Stimulated activated CD4-positive, alpha-beta T cell treated with anti-CD3 and anti-CD28 coated beads, Interleukin-4, amount 100 ng/mL, for 48 hours (primary cell): ENCODE results near the gene HNRNPU.
"Not testable (repeated sequence)": the region's sequence is repeated elsewhere in the genome, so short reads cannot be mapped to it uniquely, and the experiment has no call there.

Experiments used
- DNase-seq, 2 donors: peaks; one replicate each; pipeline ENCODE4 v3.0.0-alpha.2; 2020; ENCODE audit warnings: low read depth in 2 of 2

The HNRNPU gene

DNA sequence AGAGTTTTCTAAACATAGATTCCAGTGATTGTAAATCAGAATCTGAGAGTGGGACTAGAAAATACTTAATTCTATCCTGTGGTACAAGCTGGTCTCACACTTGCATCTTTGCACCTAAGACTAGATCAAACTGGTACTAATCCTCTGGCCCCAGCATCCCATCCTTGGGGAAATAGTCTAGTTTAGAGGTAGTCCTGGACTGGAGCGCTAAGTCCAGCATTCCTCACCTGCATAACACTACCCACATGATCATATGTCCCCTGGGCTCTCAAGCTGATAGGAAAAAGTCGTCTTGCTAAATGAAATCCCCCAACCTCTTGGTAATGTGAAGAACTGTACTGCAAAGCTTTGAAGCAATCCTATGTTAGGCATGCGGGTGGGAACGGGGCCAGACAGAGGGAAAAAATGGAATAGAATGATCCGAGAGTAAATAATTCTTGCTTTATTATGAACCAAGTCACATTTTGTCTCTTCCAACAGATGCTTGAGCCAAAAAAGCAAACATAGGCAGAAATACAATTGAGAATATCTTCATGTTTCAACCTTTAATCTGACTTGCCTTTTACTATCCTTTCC lies 24.0 kb downstream of the HNRNPU start:
- no peak for DNase-seq

- DNase-seq, result no peak
Observed at GRCh38 chr1:244839656-244840055, 24.7 kb downstream of the HNRNPU start.

DNA sequence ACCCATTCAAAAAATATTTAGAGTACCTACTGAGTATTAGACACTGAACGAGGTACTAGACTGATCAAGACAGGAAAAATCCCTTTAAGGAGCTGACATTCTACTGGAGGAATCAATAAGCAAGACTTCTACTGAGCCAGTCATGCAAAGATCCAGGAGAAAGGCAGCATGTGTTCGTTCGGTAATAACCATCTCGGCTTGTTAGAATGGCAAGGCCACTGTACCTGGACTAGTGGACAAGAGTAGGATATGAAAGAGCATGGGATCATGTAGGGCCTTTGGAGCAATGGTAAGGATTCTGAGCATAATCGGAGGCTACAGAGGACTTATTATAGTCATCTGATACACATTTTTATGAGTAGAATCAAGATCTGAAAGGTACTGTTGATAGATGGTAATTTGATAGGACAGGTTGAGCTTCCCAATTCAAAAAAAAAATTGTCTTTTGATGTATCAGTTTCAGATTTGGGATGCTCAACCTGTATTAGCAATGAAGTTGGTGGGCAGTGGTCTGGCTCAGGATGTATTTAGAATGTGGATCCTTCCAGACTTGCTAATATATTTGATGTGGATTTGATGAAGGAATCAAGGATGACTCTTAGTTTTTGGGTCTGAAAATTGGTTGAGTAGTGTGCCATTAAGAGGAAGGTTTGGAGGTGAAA lies 26.6 kb downstream of the HNRNPU start:
- no peak for DNase-seq

DNA sequence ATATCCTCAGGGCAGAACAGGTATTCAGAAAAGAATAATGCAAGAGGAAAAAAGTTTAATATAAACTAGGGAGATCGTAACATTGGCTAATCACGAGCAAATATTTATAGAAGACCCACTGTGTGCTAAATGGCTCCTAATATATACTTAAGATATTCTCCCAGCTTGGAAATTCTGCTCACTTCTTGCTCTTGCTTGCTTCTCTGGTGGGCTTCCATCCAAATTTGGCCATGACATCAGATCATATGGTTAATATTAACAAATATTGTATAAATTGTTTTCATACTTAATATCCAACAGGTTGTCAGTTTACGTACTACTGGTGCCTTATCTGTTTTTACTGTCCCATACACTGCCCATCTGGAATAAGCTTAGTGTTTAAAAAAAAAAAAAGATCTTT lies 27.8 kb downstream of the HNRNPU start:
- no peak for DNase-seq

DNA sequence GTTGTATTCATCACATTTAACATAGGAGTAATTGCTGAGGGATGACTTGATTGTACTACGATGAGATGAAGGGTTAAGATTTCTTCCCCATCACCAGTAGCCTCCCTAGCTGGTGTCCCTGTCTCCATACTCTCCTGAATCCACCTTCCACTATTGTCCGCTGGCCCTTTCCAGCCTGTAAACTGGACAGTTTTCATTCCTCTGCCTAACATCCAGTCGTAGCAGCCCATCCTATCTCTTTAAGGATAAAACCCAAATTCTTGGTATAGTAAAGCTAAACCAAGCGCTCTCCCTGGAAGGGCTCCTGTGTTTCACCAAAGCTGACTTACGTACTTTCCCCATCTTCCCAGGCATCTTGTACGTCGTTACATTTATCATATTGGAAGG lies 28.2 kb downstream of the HNRNPU start:
- no peak for DNase-seq

- peak; percentile 78 to 84 for DNase-seq
Observed at GRCh38 chr1:244835276-244836134, 28.8 kb downstream of the HNRNPU start, which contains the start of gene COX20. TSS of gene COX20 (plus strand) at chr1:244835658. CDS start at chr1:244835715, 57 bp downstream.

- peak; percentile 78 to 90 for DNase-seq
Observed at GRCh38 chr1:244834543-244835275, 29.6 kb downstream of the HNRNPU start.

DNA sequence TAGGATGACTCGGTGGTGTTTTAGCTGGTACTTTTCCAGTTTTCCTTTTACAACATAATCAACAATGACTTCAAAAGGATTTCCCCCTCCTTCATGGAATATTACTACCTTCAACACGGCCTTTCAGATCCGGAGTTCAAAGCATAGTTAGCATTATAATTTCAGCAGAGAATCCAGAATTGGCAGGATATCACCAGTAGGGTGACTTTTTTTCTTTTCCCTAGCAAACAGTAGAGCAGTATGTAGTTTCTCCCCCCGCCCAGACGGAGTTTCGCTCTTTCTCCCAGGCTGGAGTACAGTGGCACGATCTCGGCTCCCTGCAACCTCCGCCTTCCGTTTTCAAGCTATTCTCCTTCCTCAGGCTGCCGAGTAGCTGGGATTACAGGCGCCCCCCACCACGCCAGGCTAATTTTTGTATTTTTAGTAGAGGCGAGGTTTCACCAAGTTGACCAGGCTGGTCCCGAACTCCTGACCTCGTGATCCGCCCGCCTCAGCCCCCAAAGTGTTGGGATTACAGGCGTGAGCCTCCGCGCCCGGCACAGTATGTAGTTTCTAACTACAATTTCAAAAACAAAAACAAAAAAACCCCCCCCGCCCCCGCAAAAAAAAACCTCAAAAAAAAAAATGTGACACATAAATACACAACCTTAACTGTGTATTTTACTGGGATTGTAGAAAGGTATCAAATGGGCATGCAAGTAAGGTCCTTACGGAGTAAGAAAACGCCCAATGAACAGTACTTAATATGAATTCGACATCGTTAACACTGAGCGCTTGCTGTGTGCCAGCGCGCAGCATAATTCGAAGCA lies 30.4 kb downstream of the HNRNPU start:
- DNase-seq, result peak; percentile 37 to 45

- not testable (repeated sequence) for DNase-seq
Observed at GRCh38 chr1:244833260-244833659, 31.1 kb downstream of the HNRNPU start.

DNA sequence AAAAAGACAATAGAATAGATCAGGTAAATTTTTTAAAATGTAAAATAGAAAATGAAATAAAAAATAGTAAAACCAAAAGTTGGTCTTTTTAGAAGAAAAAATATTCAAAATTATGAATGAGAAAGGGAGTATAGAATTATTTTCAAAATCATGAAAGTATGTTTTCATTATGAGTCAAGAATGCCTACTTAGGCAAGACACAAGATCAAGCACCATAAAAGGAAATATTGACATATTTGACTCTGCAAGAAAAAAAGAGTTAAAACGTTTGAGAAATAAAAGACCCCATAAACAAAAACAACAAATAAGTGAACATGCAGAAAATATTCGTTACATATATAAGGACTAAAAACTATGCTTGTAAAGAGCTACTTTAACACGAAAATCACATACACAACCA lies 33.7 kb downstream of the HNRNPU start:
- DNase-seq, result no peak

GRCh38 chr1:244826712-244827111 lies 37.6 kb downstream of the HNRNPU start:
- DNase-seq, result no peak

GRCh38 chr1:244822878-244823277 lies 41.5 kb downstream of the HNRNPU start:
- no peak for DNase-seq

GRCh38 chr1:244821134-244821533 lies 43.2 kb downstream of the HNRNPU start:
- no peak for DNase-seq

DNA sequence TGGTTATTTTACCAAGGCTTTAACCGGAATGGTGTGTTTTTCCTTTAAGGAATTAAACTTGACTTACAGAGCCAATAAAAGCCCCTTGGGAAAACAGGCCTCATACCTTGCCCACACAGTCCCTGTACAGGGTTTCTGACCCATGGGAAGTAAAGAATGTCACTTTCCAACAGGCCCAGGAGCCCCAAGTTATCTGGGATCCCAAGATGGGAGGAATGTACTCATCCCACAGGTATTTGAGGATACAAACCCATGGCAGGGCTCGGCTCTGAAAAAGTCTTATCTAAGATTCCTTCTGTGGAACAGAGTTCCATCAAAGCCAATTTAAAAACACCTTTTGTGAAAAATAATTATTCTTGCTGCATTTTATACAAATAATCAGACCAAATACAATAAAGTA lies 44.2 kb downstream of the HNRNPU start:
- no peak for DNase-seq

DNA sequence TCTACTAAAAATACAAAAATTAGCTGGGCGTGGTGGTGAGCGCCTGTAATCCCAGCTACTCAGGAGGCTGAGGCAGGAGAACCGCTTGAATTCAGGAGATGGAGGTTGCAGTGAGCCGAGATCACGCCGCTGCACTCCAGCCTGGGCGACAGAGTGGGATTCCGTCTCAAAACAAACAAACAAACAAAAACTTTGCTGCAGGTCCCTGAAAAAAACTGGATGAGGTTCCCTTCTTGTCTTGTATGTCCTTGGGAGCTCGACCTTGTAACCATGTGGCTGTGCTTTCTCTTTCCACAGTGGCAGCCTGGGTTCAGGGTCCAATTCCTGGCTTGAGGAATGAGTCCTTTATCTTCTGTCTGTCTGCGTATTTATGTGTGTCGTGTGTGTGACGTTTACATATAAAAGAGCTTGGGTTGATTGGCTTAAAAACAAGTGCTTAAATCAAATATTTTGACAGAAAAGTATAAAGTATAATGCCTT lies 46.9 kb downstream of the HNRNPU start:
- no peak for DNase-seq

GRCh38 chr1:244815600-244816099 lies 48.7 kb downstream of the HNRNPU start:
- no peak for DNase-seq

DNA sequence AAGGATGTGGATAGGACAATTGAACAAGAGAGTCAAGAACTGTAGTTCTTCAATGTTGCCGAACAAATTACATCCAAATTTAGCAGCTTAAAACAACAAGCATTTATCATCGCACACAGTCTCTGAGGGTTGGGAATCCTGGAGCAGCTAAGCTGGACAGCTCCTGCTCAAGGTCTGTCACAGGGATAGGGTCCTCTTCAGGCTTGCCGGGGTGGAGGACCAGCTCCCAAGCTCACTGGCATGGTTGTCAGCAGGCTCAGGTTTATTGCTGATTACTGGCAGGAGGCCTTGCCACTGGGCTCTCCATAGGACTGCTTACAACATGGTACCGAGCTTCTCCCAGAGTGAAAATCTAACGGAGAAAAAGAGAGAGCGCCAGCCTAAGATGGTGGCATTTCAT lies 51.0 kb downstream of the HNRNPU start:
- no peak for DNase-seq

DNA sequence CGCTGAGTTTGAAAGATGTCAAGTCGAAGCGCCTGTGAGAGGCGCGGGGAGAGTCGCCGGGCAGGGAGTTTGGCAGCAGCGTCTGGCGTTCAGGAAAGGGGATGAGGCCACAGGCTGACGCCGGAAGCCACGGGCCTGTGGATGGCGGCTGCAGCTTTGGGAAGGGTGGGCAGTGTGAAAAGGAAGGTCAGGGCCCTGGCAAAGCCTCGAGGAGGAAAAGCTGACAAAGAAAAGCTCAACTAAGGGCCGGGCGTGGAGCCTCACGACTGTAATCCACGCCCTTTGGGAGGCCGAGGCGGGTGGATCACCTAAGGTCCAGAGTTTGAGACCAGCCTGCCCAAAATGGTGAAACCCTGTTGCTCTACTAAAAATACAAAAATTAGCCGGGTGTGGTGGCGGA lies 54.1 kb downstream of the HNRNPU start:
- no peak for DNase-seq

GRCh38 chr1:244807138-244807537 lies 57.2 kb downstream of the HNRNPU start:
- no peak for DNase-seq

DNA sequence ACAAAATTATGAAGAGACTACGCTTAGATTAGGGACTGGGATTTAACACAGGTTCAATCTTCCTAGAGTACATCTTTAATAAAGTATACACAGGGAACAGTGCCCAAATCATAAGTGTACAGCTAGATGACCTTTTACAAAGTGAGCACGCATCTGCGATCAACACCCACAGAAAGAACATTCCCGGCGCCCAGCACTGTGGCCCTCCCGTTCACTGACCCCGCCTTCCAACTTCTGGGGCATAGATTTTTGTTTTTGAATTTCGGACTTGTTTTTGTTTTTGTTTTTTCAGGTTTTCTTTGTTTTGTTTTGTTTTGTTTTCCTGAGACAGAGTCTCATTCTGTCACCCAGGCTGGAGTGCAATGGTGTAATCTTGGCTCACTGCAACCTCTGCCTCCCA lies 59.5 kb downstream of the HNRNPU start:
- DNase-seq, result no peak
